Natural killer cell (primary cell): ENCODE data around the gene RNF182. TPM values are rescaled to one million over a fixed set of nuclear protein-coding genes. Genes with fewer than 3 reads are reported as not detected.
A peak's percentile ranks its signal among the peaks of the same experiment; 100 is the strongest.
"Not testable (repeated sequence)": the region's sequence is repeated elsewhere in the genome, so short reads cannot be mapped to it uniquely, and the experiment has no call there.

Experiments used
- ATAC-seq, 3 donors: fragments of 150-1000 bp in 2 of 3; fragments of 200-7000 bp in 1 of 3; cut with Tn5 transposase; 1 replicate in 1 of 3; 2 replicates in 2 of 3; pipeline ENCODE4 v1.10.0; 2021; ENCODE audit warnings: mild to moderate bottlenecking in 2 of 3, moderate library complexity in 2 of 3
- DNase-seq, 2 donors: peaks; one replicate each; pipeline versions ENCODE4 v3.0.0 to v3.0.0-alpha.2; 2013 to 2021; ENCODE audit warnings: mixed read lengths in 1 of 2
- H3K27ac ChIP-seq: one replicate; pipeline ENCODE4 v1.5.1; 2013; ENCODE audit warnings: mild to moderate bottlenecking, low read length
- H3K27me3 ChIP-seq: one replicate; pipeline ENCODE4 v1.6.1; 2013; ENCODE audit warnings: low read length; ENCODE audit not compliant: control insufficient read depth, insufficient read depth
- H3K36me3 ChIP-seq: one replicate; pipeline ENCODE4 v1.6.1; 2013; ENCODE audit warnings: low read length; ENCODE audit not compliant: control insufficient read depth, insufficient read depth
- H3K4me1 ChIP-seq: one replicate; pipeline ENCODE4 v1.6.1; 2013; ENCODE audit warnings: low read length; ENCODE audit not compliant: control insufficient read depth, insufficient read depth
- H3K4me3 ChIP-seq: one replicate; pipeline ENCODE4 v1.5.1; 2013; ENCODE audit warnings: low read length
- H3K9me3 ChIP-seq: one replicate; pipeline ENCODE4 v1.6.1; 2013; ENCODE audit warnings: low read length; ENCODE audit not compliant: control insufficient read depth, insufficient read depth
- H3K27ac Mint-ChIP-seq, 2 donors: one replicate each; pipeline ENCODE4 v1.8.0; 2022; ENCODE audit warnings: mild to moderate bottlenecking in 2 of 2, mixed read lengths in 2 of 2, moderate library complexity in 1 of 2
- H3K27me3 Mint-ChIP-seq, 2 donors: one replicate each; pipeline ENCODE4 v1.8.0; 2022; ENCODE audit warnings: low read depth in 2 of 2, mixed read lengths in 2 of 2
- H3K36me3 Mint-ChIP-seq: one replicate; pipeline ENCODE4 v1.8.0; 2022; ENCODE audit warnings: mixed read lengths
- H3K4me1 Mint-ChIP-seq, 2 donors: one replicate each; pipeline ENCODE4 v1.8.0; 2022; ENCODE audit warnings: mixed read lengths in 2 of 2
- H3K4me3 Mint-ChIP-seq: one replicate; pipeline ENCODE4 v1.8.0; 2022; ENCODE audit warnings: mild to moderate bottlenecking, moderate library complexity, mixed read lengths
- H3K9me3 Mint-ChIP-seq, 2 donors: one replicate each; pipeline ENCODE4 v1.8.0; 2022; ENCODE audit warnings: mixed read lengths in 2 of 2
- CTCF ChIP-seq: fragments of 200-600 bp; IDR thresholded peaks from one replicate; pipeline ENCODE4 v1.8.0; 2022; ENCODE audit warnings: antibody characterized with exemption
- WGBS: methylation state at CpG from one replicate; pipeline ENCODE4 v1.1.7; 2013; ENCODE audit warnings: missing lambda C conversion rate; ENCODE audit not compliant: insufficient coverage; 5-methylcytosine and 5-hydroxymethylcytosine counted together
- intact Hi-C: fragments of 100-400 bp; cut with micrococcal nuclease; formaldehyde crosslinking; loops from one replicate; pipeline ENCODE4 v1.14.2; 2022
- total RNA-seq, 4 donors: library from RNA; stranded (reverse); fragments of 120-200 nt in 1 of 4; gene quantifications; one replicate each; pipeline versions ENCODE4 v1.2.3 to v1.2.4, GENCODE V29; 2013 to 2022

RNF182 gene
- not detected for total RNA-seq
- not detected for total RNA-seq (2013)

GRCh38 chr6:13924949-13925881 lies at the start of gene RNF182:
RNF182 (plus strand) TSS chr6:13924952; CDS start chr6:13977120, 52,168 bp downstream.
- Mint-ChIP-seq H3K9me3 (no peaks in the 10 kb centered on the region), H3K27me3 (peaks cover 50 to 71% of the 10 kb centered on the region in 2 donors), H3K36me3 (no peaks in the 10 kb centered on the region), H3K4me3 (peak within 1 kb of the TSS; percentile 79), H3K27ac (peak within 1 kb of the TSS in 1 of 2 donors; percentile 72), H3K4me1 (peaks cover 7 to 15% of the 10 kb centered on the region in 2 donors)
- peaks cover 53% of the 10 kb centered on the region for H3K27me3 ChIP-seq
- WGBS = 3% methylated on average over 46 of the region's 65 CpGs
- peak in 1 of 2 donors; percentile 61 for DNase-seq
- intact Hi-C loops = no loop called here
- peak; percentile 54 to 83 (median 60) for ATAC-seq
- H3K27ac ChIP-seq = no peak within 1 kb of the TSS
- H3K36me3 ChIP-seq = no peaks in the 10 kb centered on the region
- no peak for TF ChIP-seq CTCF
- peaks cover 16% of the 10 kb centered on the region for H3K4me1 ChIP-seq
- H3K9me3 ChIP-seq = no peaks in the 10 kb centered on the region
- peak within 1 kb of the TSS; percentile 22 for H3K4me3 ChIP-seq

- ATAC-seq = no peak
- DNase-seq = no peak
- peaks cover 7% of the 10 kb centered on the region for H3K27me3 ChIP-seq
- Mint-ChIP-seq H3K4me1 (peaks cover 17 to 18% of the 10 kb centered on the region in 2 donors), H3K27me3 (peaks cover 26% of the 10 kb centered on the region in 2 donors), H3K4me3 (no peak overlapping the region), H3K27ac (no peak overlapping the region), H3K36me3 (no peaks in the 10 kb centered on the region), H3K9me3 (no peaks in the 10 kb centered on the region)
- TF ChIP-seq CTCF = no peak
- no peaks in the 10 kb centered on the region for H3K36me3 ChIP-seq
- no peak overlapping the region for H3K4me3 ChIP-seq
- intact Hi-C loops = no loop called here
- H3K4me1 ChIP-seq = peaks cover 14% of the 10 kb centered on the region
- no peak overlapping the region for H3K27ac ChIP-seq
- no peaks in the 10 kb centered on the region for H3K9me3 ChIP-seq
Observed at GRCh38 chr6:13877051-13877450, 47.7 kb upstream of the RNF182 start.

- H3K4me3 ChIP-seq, H3K9me3 ChIP-seq, H3K4me1 ChIP-seq, intact Hi-C loops, H3K27ac ChIP-seq, H3K36me3 Mint-ChIP-seq, H3K9me3 Mint-ChIP-seq, ATAC-seq, H3K4me3 Mint-ChIP-seq, H3K36me3 ChIP-seq, H3K27me3 ChIP-seq, H3K4me1 Mint-ChIP-seq, H3K27ac Mint-ChIP-seq, DNase-seq: not testable (repeated sequence)
- peaks cover 7 to 16% of the 10 kb centered on the region in 2 donors for H3K27me3 Mint-ChIP-seq
- whole genome bisulfite sequencing = 79% methylated on average over 6 of the region's 12 CpGs
Observed at GRCh38 chr6:13880061-13880663, 44.6 kb upstream of the RNF182 start.

- H3K27ac Mint-ChIP-seq = no peak overlapping the region
- DNase-seq (no peak), ATAC-seq (no peak)
- H3K4me3 Mint-ChIP-seq = no peak overlapping the region
- H3K36me3 Mint-ChIP-seq = no peaks in the 10 kb centered on the region
- H3K36me3 ChIP-seq = no peaks in the 10 kb centered on the region
- WGBS = 77% methylated on average over 9 of the region's 9 CpGs
- H3K27ac ChIP-seq = no peak overlapping the region
- no peak for TF ChIP-seq CTCF
- H3K4me1 ChIP-seq = no peaks in the 10 kb centered on the region
- peaks cover 7 to 16% of the 10 kb centered on the region in 2 donors for H3K27me3 Mint-ChIP-seq
- no peaks in the 10 kb centered on the region for H3K9me3 ChIP-seq
- intact Hi-C loops = no loop called here
- H3K27me3 ChIP-seq = no peaks in the 10 kb centered on the region
- no peak overlapping the region for H3K4me3 ChIP-seq
- H3K4me1 Mint-ChIP-seq = no peaks in the 10 kb centered on the region
- H3K9me3 Mint-ChIP-seq = no peaks in the 10 kb centered on the region
Observed at GRCh38 chr6:13881621-13882165, 43.1 kb upstream of the RNF182 start.
